ENCODE measurements around the gene VDR.

Gene VDR

GRCh38 chr12:47841501-47841900, 63.3 kb downstream of the VDR start:
- Histone ChIP-seq H3K4ac (ENCODE audit: low read depth in 1 of 2, low read length in 2 of 2) (no peak overlapping the region), H3K4me3 (ENCODE audit: insufficient read depth in 1 of 2, low read depth in 1 of 2, low read length in 2 of 2) (no peak overlapping the region), H3K36me3 (ENCODE audit: control insufficient read depth in 1 of 2, insufficient read depth in 2 of 2, low read depth in 1 of 2, low read length in 2 of 2) (peaks cover 13 to 33% of the 10 kb centered on the region in 2 experiments), H3K27ac (ENCODE audit: low read length, poor library complexity, severe bottlenecking) (no peak overlapping the region), H2BK5ac (ENCODE audit: low read depth, low read length, poor library complexity, severe bottlenecking) (no peak overlapping the region), H3K18ac (ENCODE audit: low read depth in 1 of 2, low read length in 2 of 2) (no peak overlapping the region), H3K79me1 (replicated peaks; ENCODE audit: low read length, poor library complexity, severe bottlenecking) (no peaks in the 10 kb centered on the region), H2BK120ac (ENCODE audit: low read depth, low read length) (no peak overlapping the region), H4K8ac (ENCODE audit: low read length) (no peak overlapping the region), H3K4me1 (ENCODE audit: control insufficient read depth, insufficient read depth, low read depth, low read length) (peaks cover 16% of the 10 kb centered on the region), H3K27me3 (ENCODE audit: control insufficient read depth in 1 of 2, insufficient read depth in 1 of 2, low read length in 2 of 2) (peaks cover 0 to 3% of the 10 kb centered on the region in 2 experiments), H3K14ac (ENCODE audit: low read length in 2 of 2) (no peak overlapping the region), H2BK12ac (ENCODE audit: low read length in 2 of 2) (no peak overlapping the region), H4K91ac (ENCODE audit: low read length) (no peak overlapping the region), H3K23ac (ENCODE audit: low read length in 2 of 2) (no peak overlapping the region), H3K9ac (ENCODE audit: low read length) (peak overlapping the region; percentile 36), H2AFZ (ENCODE audit: low read depth, low read length) (no peak overlapping the region), H2BK15ac (ENCODE audit: low read depth, poor library complexity, severe bottlenecking) (no peak overlapping the region), H2AK5ac (ENCODE audit: low read length, severe bottlenecking) (no peak overlapping the region), H3K9me3 (ENCODE audit: control insufficient read depth, low read length) (no peaks in the 10 kb centered on the region), H3K4me2 (ENCODE audit: low read length, poor library complexity, severe bottlenecking) (no peak overlapping the region)
- WGBS: 61% methylated on average over 2 of the region's 2 CpGs
- peak; percentile 49 for DNase-seq

- no peak overlapping the region for H4K91ac ChIP-seq (ENCODE audit: low read length)
- no peak overlapping the region for H3K14ac ChIP-seq (ENCODE audit: low read length in 2 of 2)
- WGBS: 88% methylated on average over 1 of the region's 1 CpG
- no peak overlapping the region for H3K23ac ChIP-seq (ENCODE audit: low read length in 2 of 2)
- H3K18ac ChIP-seq (ENCODE audit: low read depth in 1 of 2, low read length in 2 of 2): no peak overlapping the region
- no peak overlapping the region for H2AFZ ChIP-seq (ENCODE audit: low read depth, low read length)
- H3K36me3 ChIP-seq (ENCODE audit: control insufficient read depth in 1 of 2, insufficient read depth in 2 of 2, low read depth in 1 of 2, low read length in 2 of 2): peaks cover 9 to 24% of the 10 kb centered on the region in 2 experiments
- no peak overlapping the region for H3K4ac ChIP-seq (ENCODE audit: low read depth in 1 of 2, low read length in 2 of 2)
- no peak overlapping the region for H2BK120ac ChIP-seq (ENCODE audit: low read depth, low read length)
- no peak overlapping the region for H2AK5ac ChIP-seq (ENCODE audit: low read length, severe bottlenecking)
- H4K8ac ChIP-seq (ENCODE audit: low read length): no peak overlapping the region
- peak overlapping the region in 1 of 2 experiments; percentile 18 for H2BK12ac ChIP-seq (ENCODE audit: low read length in 2 of 2)
- H3K4me2 ChIP-seq (ENCODE audit: low read length, poor library complexity, severe bottlenecking): no peak overlapping the region
- no peak overlapping the region for H3K27ac ChIP-seq (ENCODE audit: low read length, poor library complexity, severe bottlenecking)
- H2BK5ac ChIP-seq (ENCODE audit: low read depth, low read length, poor library complexity, severe bottlenecking): no peak overlapping the region
- no peak overlapping the region for H3K4me3 ChIP-seq (ENCODE audit: insufficient read depth in 1 of 2, low read depth in 1 of 2, low read length in 2 of 2)
- H3K27me3 ChIP-seq (ENCODE audit: control insufficient read depth in 1 of 2, insufficient read depth in 1 of 2, low read length in 2 of 2): peaks cover 0 to 3% of the 10 kb centered on the region in 2 experiments
- no peaks in the 10 kb centered on the region for H3K9me3 ChIP-seq (ENCODE audit: control insufficient read depth, low read length)
- no peak overlapping the region for H3K9ac ChIP-seq (ENCODE audit: low read length)
- peaks cover 16% of the 10 kb centered on the region for H3K4me1 ChIP-seq (ENCODE audit: control insufficient read depth, insufficient read depth, low read depth, low read length)
- no peak overlapping the region for H2BK15ac ChIP-seq (ENCODE audit: low read depth, poor library complexity, severe bottlenecking)
- DNase-seq: no peak
- H3K79me1 ChIP-seq (replicated peaks; ENCODE audit: low read length, poor library complexity, severe bottlenecking): no peaks in the 10 kb centered on the region
Observed at GRCh38 chr12:47840571-47840970, 64.2 kb downstream of the VDR start.

DNA sequence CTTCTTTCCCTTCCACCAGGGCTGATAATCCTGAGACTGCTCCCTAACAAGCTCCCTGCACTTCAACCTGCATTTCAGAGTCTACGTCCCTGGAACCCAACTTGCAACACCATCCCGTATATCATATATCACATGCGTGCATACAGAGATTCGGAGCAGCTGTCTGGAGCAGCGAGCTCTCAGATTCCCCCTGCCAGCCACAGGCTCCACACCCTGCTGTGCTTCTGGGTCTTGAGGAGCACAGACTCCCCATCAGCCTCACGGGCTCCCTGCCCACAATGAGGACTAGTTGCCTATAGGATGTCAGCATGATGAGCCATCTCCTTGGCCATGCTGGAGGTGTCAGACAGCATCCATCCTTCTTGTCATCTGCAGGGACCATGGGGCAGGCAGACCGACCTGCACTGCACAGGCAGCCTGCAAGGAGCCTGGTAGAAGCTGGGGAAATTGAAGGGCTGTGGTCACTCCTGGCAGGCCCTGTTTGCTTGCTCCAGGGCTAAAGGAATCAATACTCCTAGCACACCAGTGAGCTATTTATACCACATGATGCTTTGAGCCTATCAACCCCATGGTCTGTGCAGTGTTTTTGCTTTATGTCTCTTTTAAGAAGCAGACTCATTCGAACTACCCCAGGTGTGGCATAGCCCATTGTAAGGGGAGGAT, 65.4 kb downstream of the VDR start:
- no peak overlapping the region for H4K8ac ChIP-seq (ENCODE audit: low read length)

GRCh38 chr12:47838286-47838931, 66.4 kb downstream of the VDR start:
- Histone ChIP-seq H3K27ac (ENCODE audit: low read length, poor library complexity, severe bottlenecking) (no peak overlapping the region), H2AK5ac (ENCODE audit: low read length, severe bottlenecking) (no peak overlapping the region), H2BK12ac (ENCODE audit: low read length in 2 of 2) (no peak overlapping the region), H3K4ac (ENCODE audit: low read depth in 1 of 2, low read length in 2 of 2) (no peak overlapping the region), H3K18ac (ENCODE audit: low read depth in 1 of 2, low read length in 2 of 2) (no peak overlapping the region), H2BK5ac (ENCODE audit: low read depth, low read length, poor library complexity, severe bottlenecking) (no peak overlapping the region), H2BK120ac (ENCODE audit: low read depth, low read length) (no peak overlapping the region), H3K4me3 (ENCODE audit: insufficient read depth in 1 of 2, low read depth in 1 of 2, low read length in 2 of 2) (no peak overlapping the region), H4K91ac (ENCODE audit: low read length) (no peak overlapping the region), H3K79me1 (replicated peaks; ENCODE audit: low read length, poor library complexity, severe bottlenecking) (no peaks in the 10 kb centered on the region), H3K9ac (ENCODE audit: low read length) (peak overlapping the region; percentile 13), H3K4me1 (ENCODE audit: control insufficient read depth, insufficient read depth, low read depth, low read length) (peaks cover 9% of the 10 kb centered on the region), H4K8ac (ENCODE audit: low read length) (no peak overlapping the region), H3K9me3 (ENCODE audit: control insufficient read depth, low read length) (no peaks in the 10 kb centered on the region), H3K4me2 (ENCODE audit: low read length, poor library complexity, severe bottlenecking) (no peak overlapping the region), H3K27me3 (ENCODE audit: control insufficient read depth in 1 of 2, insufficient read depth in 1 of 2, low read length in 2 of 2) (peaks cover 0 to 3% of the 10 kb centered on the region in 2 experiments), H2AFZ (ENCODE audit: low read depth, low read length) (no peak overlapping the region), H3K23ac (ENCODE audit: low read length in 2 of 2) (no peak overlapping the region), H2BK15ac (ENCODE audit: low read depth, poor library complexity, severe bottlenecking) (no peak overlapping the region), H3K36me3 (ENCODE audit: control insufficient read depth in 1 of 2, insufficient read depth in 2 of 2, low read depth in 1 of 2, low read length in 2 of 2) (peaks cover 0 to 6% of the 10 kb centered on the region in 2 experiments), H3K14ac (ENCODE audit: low read length in 2 of 2) (no peak overlapping the region)
- 57% methylated on average over 9 of the region's 10 CpGs for WGBS
- DNase-seq: peak; percentile 71

More for the DNA sequence above, 65.4 kb downstream of the VDR start:
- Histone ChIP-seq H2BK12ac (ENCODE audit: low read length in 2 of 2) (peak overlapping the region in 1 of 2 experiments; percentile 58), H3K4me3 (ENCODE audit: insufficient read depth in 1 of 2, low read depth in 1 of 2, low read length in 2 of 2) (no peak overlapping the region), H3K27me3 (ENCODE audit: control insufficient read depth in 1 of 2, insufficient read depth in 1 of 2, low read length in 2 of 2) (peaks cover 0 to 3% of the 10 kb centered on the region in 2 experiments), H3K9me3 (ENCODE audit: control insufficient read depth, low read length) (no peaks in the 10 kb centered on the region), H3K18ac (ENCODE audit: low read depth in 1 of 2, low read length in 2 of 2) (no peak overlapping the region), H3K4me2 (ENCODE audit: low read length, poor library complexity, severe bottlenecking) (no peak overlapping the region), H2BK5ac (ENCODE audit: low read depth, low read length, poor library complexity, severe bottlenecking) (no peak overlapping the region), H3K27ac (ENCODE audit: low read length, poor library complexity, severe bottlenecking) (no peak overlapping the region), H3K23ac (ENCODE audit: low read length in 2 of 2) (peak overlapping the region in 1 of 2 experiments; percentile 16), H3K4ac (ENCODE audit: low read depth in 1 of 2, low read length in 2 of 2) (no peak overlapping the region), H3K36me3 (ENCODE audit: control insufficient read depth in 1 of 2, insufficient read depth in 2 of 2, low read depth in 1 of 2, low read length in 2 of 2) (peaks cover 0 to 15% of the 10 kb centered on the region in 2 experiments), H3K4me1 (ENCODE audit: control insufficient read depth, insufficient read depth, low read depth, low read length) (peaks cover 16% of the 10 kb centered on the region), H2AFZ (ENCODE audit: low read depth, low read length) (no peak overlapping the region), H3K79me1 (replicated peaks; ENCODE audit: low read length, poor library complexity, severe bottlenecking) (no peaks in the 10 kb centered on the region), H2AK5ac (ENCODE audit: low read length, severe bottlenecking) (no peak overlapping the region), H2BK15ac (ENCODE audit: low read depth, poor library complexity, severe bottlenecking) (no peak overlapping the region), H2BK120ac (ENCODE audit: low read depth, low read length) (no peak overlapping the region), H3K9ac (ENCODE audit: low read length) (peak overlapping the region; percentile 13), H4K91ac (ENCODE audit: low read length) (no peak overlapping the region), H3K14ac (ENCODE audit: low read length in 2 of 2) (peak overlapping the region in 1 of 2 experiments; percentile 53)
- 76% methylated on average over 8 of the region's 8 CpGs for WGBS
- no peak for DNase-seq
